PC-9 (cell line): Measurements from ENCODE around the gene UNC93A. TPM values are rescaled to one million over a fixed set of nuclear protein-coding genes. Genes with fewer than 3 reads are reported as not detected.
"Not testable (repeated sequence)": the region's sequence is repeated elsewhere in the genome, so short reads cannot be mapped to it uniquely, and the experiment has no call there.

Experiments
- BruUV-seq: library from RNA; stranded (reverse); fragments of 400-500 nt; replicated peaks from 2 replicates; lab custom pipeline; 2021; lab: Mats Ljungman, UMichigan
- CTCF ChIA-PET: fragments of 300-600 bp; sonication (Branson Sonifier 250); formaldehyde crosslinking; loops from one replicate; lab custom pipeline; 2022; ENCODE audit warnings: antibody characterized with exemption; lab: Charles Lee
- POLR2A ChIA-PET: fragments of 300-600 bp; sonication (Branson Sonifier 250); formaldehyde crosslinking; loops from one replicate; lab custom pipeline; 2022; ENCODE audit warnings: antibody characterized with exemption; ENCODE audit not compliant: unreplicated experiment; lab: Charles Lee
- DNase-seq, 2 experiments: peaks; one replicate each; pipeline versions ENCODE4 v3.0.0 to v3.0.0-alpha.2; 2015 to 2022; ENCODE audit warnings: mixed read lengths in 1 of 2
- H2AFZ ChIP-seq: fragments of 200-600 bp; sonication (generic); 2 replicates; pipeline ENCODE4 v1.8.1; 2017; ENCODE audit warnings: antibody characterized with exemption
- H3F3A ChIP-seq: fragments of 200-600 bp; sonication (generic); 2 replicates; pipeline ENCODE4 v1.8.1; 2017; ENCODE audit warnings: antibody characterized with exemption, mild to moderate bottlenecking, low read depth; ENCODE audit not compliant: insufficient read depth
- H3K27ac ChIP-seq: fragments of 200-600 bp; sonication (generic); 2 replicates; pipeline ENCODE4 v1.6.1; 2016; ENCODE audit warnings: mixed run types
- H3K27me3 ChIP-seq: fragments of 200-600 bp; sonication (generic); 2 replicates; pipeline ENCODE4 v1.6.1; 2016; ENCODE audit warnings: low read depth, mixed run types; ENCODE audit not compliant: insufficient read depth
- H3K36me3 ChIP-seq: fragments of 200-600 bp; sonication (generic); 2 replicates; pipeline ENCODE4 v1.6.1; 2016; ENCODE audit warnings: low read depth, mixed run types
- H3K4me1 ChIP-seq: fragments of 200-600 bp; sonication (generic); replicated peaks from 2 replicates; pipeline ENCODE4 v1.6.1; 2016; ENCODE audit warnings: mixed run types; ENCODE audit not compliant: insufficient read depth
- H3K4me2 ChIP-seq: fragments of 200-600 bp; sonication (generic); 2 replicates; pipeline ENCODE4 v1.6.1; 2017; ENCODE audit warnings: mixed run types
- H3K4me3 ChIP-seq: fragments of 200-600 bp; sonication (generic); 2 replicates; pipeline ENCODE4 v1.6.1; 2016; ENCODE audit warnings: mixed run types
- H3K79me2 ChIP-seq: fragments of 200-600 bp; sonication (generic); 2 replicates; pipeline ENCODE4 v1.6.1; 2017; ENCODE audit warnings: low read depth, mixed run types
- H3K9me2 ChIP-seq: fragments of 200-600 bp; sonication (generic); 2 replicates; pipeline ENCODE4 v1.8.1; 2017; ENCODE audit warnings: mild to moderate bottlenecking; ENCODE audit not compliant: insufficient read depth
- H3K9me3 ChIP-seq: fragments of 200-600 bp; sonication (generic); 2 replicates; pipeline ENCODE4 v1.8.1; 2016; ENCODE audit warnings: low read depth; ENCODE audit not compliant: insufficient read depth
- H4K20me1 ChIP-seq: fragments of 200-600 bp; sonication (generic); 2 replicates; pipeline ENCODE4 v1.8.1; 2017; ENCODE audit not compliant: insufficient read depth
- EZH2 ChIP-seq: fragments of 200-600 bp; sonication (generic); IDR thresholded peaks from 2 replicates; pipeline ENCODE4 v1.8.0; 2017; ENCODE audit warnings: antibody characterized with exemption, low read depth
- intact Hi-C: fragments of 100-400 bp; cut with micrococcal nuclease; formaldehyde crosslinking; loops from one replicate; pipeline ENCODE4 v1.10.0; 2022; ENCODE audit not compliant: unreplicated experiment
- total RNA-seq: library from RNA; stranded (reverse); gene quantifications from 2 replicates; pipeline ENCODE4 v1.2.3, GENCODE V29; 2021
- TF ChIP-seq, protein P1 (sequence below): fragments of 200-600 bp; sonication (generic); conservative IDR thresholded peaks from 2 replicates; pipeline ENCODE4 v1.6.1; 2017; ENCODE audit warnings: mixed run types, antibody characterized with exemption, mild to moderate bottlenecking, moderate library complexity

The UNC93A gene
- total RNA-seq, 1 experiment from 2014 or later: not detected

- no peaks in the 10 kb centered on the region; the same call in 1 of the 2 replicates for H3K9me3 ChIP-seq
- H3K9me2 ChIP-seq: no peaks in the 10 kb centered on the region
- H4K20me1 ChIP-seq: peaks cover 4% of the 10 kb centered on the region; the same call in 1 of the 2 replicates
- intact Hi-C loops: no loop called here
- CTCF ChIA-PET: no interaction called here
- H3F3A ChIP-seq: no peaks in the 10 kb centered on the region
- BruUV-seq: no TSS peak
- no peak overlapping the region for H2AFZ ChIP-seq
- no peak for DNase-seq
- no peaks in the 10 kb centered on the region for H3K79me2 ChIP-seq
- H3K36me3 ChIP-seq: no peaks in the 10 kb centered on the region
- no peak overlapping the region for H3K4me2 ChIP-seq
- H3K27me3 ChIP-seq: peaks cover 68% of the 10 kb centered on the region
- no peak overlapping the region for H3K4me3 ChIP-seq
- no peak overlapping the region for H3K27ac ChIP-seq
- POLR2A ChIA-PET: no interaction called here
- H3K4me1 ChIP-seq: no peaks in the 10 kb centered on the region
- TF ChIP-seq EZH2: no peak
- TF ChIP-seq, protein P1, sequence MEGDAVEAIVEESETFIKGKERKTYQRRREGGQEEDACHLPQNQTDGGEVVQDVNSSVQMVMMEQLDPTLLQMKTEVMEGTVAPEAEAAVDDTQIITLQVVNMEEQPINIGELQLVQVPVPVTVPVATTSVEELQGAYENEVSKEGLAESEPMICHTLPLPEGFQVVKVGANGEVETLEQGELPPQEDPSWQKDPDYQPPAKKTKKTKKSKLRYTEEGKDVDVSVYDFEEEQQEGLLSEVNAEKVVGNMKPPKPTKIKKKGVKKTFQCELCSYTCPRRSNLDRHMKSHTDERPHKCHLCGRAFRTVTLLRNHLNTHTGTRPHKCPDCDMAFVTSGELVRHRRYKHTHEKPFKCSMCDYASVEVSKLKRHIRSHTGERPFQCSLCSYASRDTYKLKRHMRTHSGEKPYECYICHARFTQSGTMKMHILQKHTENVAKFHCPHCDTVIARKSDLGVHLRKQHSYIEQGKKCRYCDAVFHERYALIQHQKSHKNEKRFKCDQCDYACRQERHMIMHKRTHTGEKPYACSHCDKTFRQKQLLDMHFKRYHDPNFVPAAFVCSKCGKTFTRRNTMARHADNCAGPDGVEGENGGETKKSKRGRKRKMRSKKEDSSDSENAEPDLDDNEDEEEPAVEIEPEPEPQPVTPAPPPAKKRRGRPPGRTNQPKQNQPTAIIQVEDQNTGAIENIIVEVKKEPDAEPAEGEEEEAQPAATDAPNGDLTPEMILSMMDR: no peak
Observed at GRCh38 chr6:167350731-167351655, 59.9 kb downstream of the UNC93A start.

DNA sequence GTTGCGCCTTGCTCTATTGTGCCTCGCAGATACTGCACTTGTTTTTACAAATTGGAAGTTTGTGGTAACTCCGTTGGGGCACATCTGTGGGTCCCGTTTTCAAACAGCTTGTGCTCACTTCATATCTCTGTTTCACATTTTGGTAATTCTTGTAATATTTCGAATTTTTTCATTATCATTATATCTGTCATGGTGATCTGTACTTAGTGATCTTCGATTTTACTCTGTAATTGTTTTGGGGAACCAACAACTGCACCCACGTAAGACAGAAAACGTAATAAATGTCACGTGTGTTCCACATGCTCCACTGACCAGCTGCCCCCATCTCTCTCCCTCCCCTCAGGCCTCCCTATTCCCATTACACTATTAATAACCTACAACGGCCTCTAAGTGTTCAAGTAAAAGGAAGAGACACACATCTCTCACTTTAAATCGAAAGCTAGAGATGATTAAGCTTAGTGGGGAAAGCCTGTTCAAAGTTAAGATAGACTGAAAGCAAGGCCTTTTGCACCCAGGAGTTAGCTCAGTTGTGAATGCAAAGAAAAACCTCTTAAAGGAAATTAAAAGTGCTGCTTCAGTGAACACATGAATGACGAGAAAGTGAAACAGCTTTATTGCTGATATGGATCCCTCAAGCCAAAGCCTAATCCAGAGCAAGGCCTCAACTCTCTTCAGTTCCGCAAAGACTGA, 60.7 kb downstream of the UNC93A start:
- Histone ChIP-seq H3F3A (no peaks in the 10 kb centered on the region), H3K9me2 (no peaks in the 10 kb centered on the region), H3K27me3 (peaks cover 68% of the 10 kb centered on the region), H3K4me3 (no peak overlapping the region), H4K20me1 (peaks cover 4% of the 10 kb centered on the region; the same call in 1 of the 2 replicates), H3K4me1 (no peaks in the 10 kb centered on the region), H3K4me2 (no peak overlapping the region), H3K36me3 (no peaks in the 10 kb centered on the region), H2AFZ (no peak overlapping the region), H3K9me3 (no peaks in the 10 kb centered on the region; the same call in 1 of the 2 replicates), H3K79me2 (no peaks in the 10 kb centered on the region), H3K27ac (no peak overlapping the region)
- ChIA-PET POLR2A (no interaction called here), CTCF (interaction anchor here (0.7 kb wide), 2 partner anchors 350 to 1982 kb away, joined by 3 to 5 read pairs; no protein-coding TSS in a partner anchor)
- DNase-seq: no peak
- intact Hi-C loops: no loop called here
- no peak for TF ChIP-seq EZH2
- TF ChIP-seq, protein P1: no peak
- BruUV-seq: no TSS peak

- Histone ChIP-seq H3K79me2 (no peaks in the 10 kb centered on the region), H3K9me3 (no peaks in the 10 kb centered on the region; the same call in 1 of the 2 replicates), H4K20me1 (0 out of 2 replicates have a peak, but pooled peaks cover 4% of the 10 kb centered on the region), H3K36me3 (no peaks in the 10 kb centered on the region), H3K4me3 (no peak overlapping the region), H3K27ac (no peak overlapping the region), H3K9me2 (no peaks in the 10 kb centered on the region), H3F3A (no peaks in the 10 kb centered on the region), H3K4me1 (no peaks in the 10 kb centered on the region), H2AFZ (no peak overlapping the region), H3K27me3 (peaks cover 57% of the 10 kb centered on the region), H3K4me2 (no peak overlapping the region)
- TF ChIP-seq EZH2: no peak
- TF ChIP-seq, protein P1: no peak
- BruUV-seq: no TSS peak
- intact Hi-C loops: no loop called here
- POLR2A ChIA-PET: no interaction called here
- no peak for DNase-seq
- CTCF ChIA-PET: no interaction called here
Observed at GRCh38 chr6:167356874-167357273, 65.8 kb downstream of the UNC93A start.

DNA sequence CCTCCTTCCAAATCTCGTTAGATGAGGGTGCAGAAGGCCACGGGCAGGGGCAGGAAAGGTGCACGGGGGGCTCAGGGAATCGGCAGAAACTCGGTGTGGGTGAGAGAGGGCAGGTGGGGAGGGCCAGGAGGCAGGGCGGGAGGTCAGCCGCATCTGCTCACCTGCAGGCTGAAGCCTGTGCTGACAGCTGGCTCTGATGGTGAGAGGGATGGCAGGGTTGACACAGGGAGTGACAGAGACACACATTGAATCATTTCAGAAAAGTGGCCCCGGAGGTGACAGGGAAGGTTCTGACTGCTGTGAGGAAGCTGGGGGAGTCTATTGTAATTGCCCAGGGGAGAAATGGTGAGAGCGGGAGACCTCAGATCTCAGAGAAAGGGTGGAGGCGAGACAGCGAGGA, 67.3 kb downstream of the UNC93A start:
- H3K9me2 ChIP-seq, H3K79me2 ChIP-seq, H3K27ac ChIP-seq, H3K9me3 ChIP-seq, H3K36me3 ChIP-seq, BruUV-seq, intact Hi-C loops, H3K4me2 ChIP-seq, H3F3A ChIP-seq, DNase-seq, H4K20me1 ChIP-seq, H3K4me1 ChIP-seq, H3K4me3 ChIP-seq, H2AFZ ChIP-seq, POLR2A ChIA-PET, CTCF ChIA-PET: not testable (repeated sequence)
- peaks cover 59% of the 10 kb centered on the region for H3K27me3 ChIP-seq
